Skeletal muscle satellite cell (primary cell): ENCODE data around the gene AMPD1.
A peak's percentile ranks its signal among the peaks of the same experiment; 100 is the strongest.

ENCODE experiments used
- H3K27me3 ChIP-seq: 2 replicates; pipeline ENCODE4 v1.7.0; 2013; ENCODE audit warnings: low read length; ENCODE audit not compliant: control insufficient read depth, insufficient read depth
- H3K36me3 ChIP-seq: 2 replicates; pipeline ENCODE4 v1.7.0; 2013; ENCODE audit warnings: mild to moderate bottlenecking, control low read depth, low read length; ENCODE audit not compliant: insufficient read depth
- H3K4me1 ChIP-seq: 2 replicates; pipeline ENCODE4 v1.7.0; 2013; ENCODE audit warnings: low read length; ENCODE audit not compliant: control insufficient read depth, insufficient read depth
- H3K4me2 ChIP-seq: 2 replicates; pipeline ENCODE4 v1.7.0; 2013; ENCODE audit warnings: mild to moderate bottlenecking, low read length
- H3K4me3 ChIP-seq: 2 replicates; pipeline ENCODE4 v1.7.0; 2013; ENCODE audit warnings: low read length
- H3K9ac ChIP-seq: 2 replicates; pipeline ENCODE4 v1.7.0; 2013; ENCODE audit warnings: mild to moderate bottlenecking, low read depth, low read length, moderate library complexity
- H3K9me3 ChIP-seq: replicated peaks from 2 replicates; pipeline ENCODE4 v1.7.0; 2013; ENCODE audit warnings: mild to moderate bottlenecking, control low read depth, low read length

AMPD1 gene

GRCh38 chr1:114670083-114671010 is 25.0 kb downstream of the AMPD1 start:
- Histone ChIP-seq H3K9me3 (no peaks in the 10 kb centered on the region), H3K4me2 (peak overlapping the region; percentile 96), H3K27me3 (peaks cover 14% of the 10 kb centered on the region), H3K9ac (peak overlapping the region; percentile 88), H3K4me3 (peak overlapping the region; percentile 83), H3K36me3 (no peaks in the 10 kb centered on the region), H3K4me1 (peaks cover 7% of the 10 kb centered on the region)

GRCh38 chr1:114669562-114670082 is 25.7 kb downstream of the AMPD1 start, which contains the start of gene DENND2C:
DENND2C (minus strand) TSS chr1:114670049; CDS start chr1:114625984, 44,065 bp downstream.
- Histone ChIP-seq H3K9ac (peak within 1 kb of the TSS; percentile 88), H3K36me3 (no peaks in the 10 kb centered on the region), H3K4me2 (peak within 1 kb of the TSS; percentile 96), H3K4me3 (peak within 1 kb of the TSS; percentile 83), H3K9me3 (no peaks in the 10 kb centered on the region), H3K27me3 (peaks cover 8% of the 10 kb centered on the region), H3K4me1 (peaks cover 7% of the 10 kb centered on the region)

- peak overlapping the region; percentile 88 for H3K9ac ChIP-seq
- no peaks in the 10 kb centered on the region for H3K36me3 ChIP-seq
- peak overlapping the region; percentile 96 for H3K4me2 ChIP-seq
These were observed 26.4 kb downstream of the AMPD1 start for GRCh38 chr1:114668784-114669561.

GRCh38 chr1:114668373-114668772 is 27.0 kb downstream of the AMPD1 start:
- H3K9ac ChIP-seq: no peak overlapping the region
- peaks cover 2% of the 10 kb centered on the region for H3K27me3 ChIP-seq
- H3K4me3 ChIP-seq: no peak overlapping the region
- no peaks in the 10 kb centered on the region for H3K9me3 ChIP-seq
- peaks cover 7% of the 10 kb centered on the region for H3K4me1 ChIP-seq
- H3K36me3 ChIP-seq: no peaks in the 10 kb centered on the region
- H3K4me2 ChIP-seq: no peak overlapping the region

More at GRCh38 chr1:114668784-114669561, 26.4 kb downstream of the AMPD1 start:
- Histone ChIP-seq H3K9me3 (no peaks in the 10 kb centered on the region), H3K4me3 (peak overlapping the region; percentile 83), H3K4me1 (peaks cover 7% of the 10 kb centered on the region), H3K27me3 (peaks cover 3% of the 10 kb centered on the region)

- Histone ChIP-seq H3K4me3 (no peak overlapping the region), H3K4me1 (peaks cover 7% of the 10 kb centered on the region), H3K36me3 (no peaks in the 10 kb centered on the region), H3K27me3 (no peaks in the 10 kb centered on the region), H3K4me2 (no peak overlapping the region), H3K9me3 (no peaks in the 10 kb centered on the region), H3K9ac (no peak overlapping the region)
These were observed 28.4 kb downstream of the AMPD1 start for GRCh38 chr1:114666954-114667353.

GRCh38 chr1:114660238-114660637 is 35.1 kb downstream of the AMPD1 start:
- Histone ChIP-seq H3K27me3 (no peaks in the 10 kb centered on the region), H3K9me3 (no peaks in the 10 kb centered on the region), H3K36me3 (no peaks in the 10 kb centered on the region), H3K4me2 (no peak overlapping the region), H3K4me1 (no peaks in the 10 kb centered on the region), H3K4me3 (no peak overlapping the region), H3K9ac (no peak overlapping the region)

- Histone ChIP-seq H3K4me3 (no peak overlapping the region), H3K27me3 (no peaks in the 10 kb centered on the region), H3K9me3 (no peaks in the 10 kb centered on the region), H3K9ac (no peak overlapping the region), H3K4me2 (no peak overlapping the region), H3K4me1 (no peaks in the 10 kb centered on the region), H3K36me3 (no peaks in the 10 kb centered on the region)
These were observed 43.5 kb downstream of the AMPD1 start for GRCh38 chr1:114651893-114652292.

- Histone ChIP-seq H3K36me3 (no peaks in the 10 kb centered on the region), H3K4me2 (no peak overlapping the region), H3K9me3 (no peaks in the 10 kb centered on the region), H3K27me3 (no peaks in the 10 kb centered on the region), H3K4me1 (no peaks in the 10 kb centered on the region), H3K9ac (no peak overlapping the region), H3K4me3 (no peak overlapping the region)
These were observed 46.8 kb downstream of the AMPD1 start for GRCh38 chr1:114648503-114648902.

GRCh38 chr1:114641377-114641776 is 54.0 kb downstream of the AMPD1 start:
- no peaks in the 10 kb centered on the region for H3K36me3 ChIP-seq
- H3K9me3 ChIP-seq: no peaks in the 10 kb centered on the region
- no peaks in the 10 kb centered on the region for H3K27me3 ChIP-seq
- no peak overlapping the region for H3K4me3 ChIP-seq
- no peaks in the 10 kb centered on the region for H3K4me1 ChIP-seq
- no peak overlapping the region for H3K9ac ChIP-seq
- no peak overlapping the region for H3K4me2 ChIP-seq

- Histone ChIP-seq H3K4me1 (no peaks in the 10 kb centered on the region), H3K9me3 (no peaks in the 10 kb centered on the region), H3K9ac (no peak overlapping the region), H3K27me3 (no peaks in the 10 kb centered on the region), H3K36me3 (no peaks in the 10 kb centered on the region), H3K4me2 (no peak overlapping the region), H3K4me3 (no peak overlapping the region)
These were observed 56.4 kb downstream of the AMPD1 start for GRCh38 chr1:114638910-114639309.

GRCh38 chr1:114632427-114632826 is 62.9 kb downstream of the AMPD1 start:
- H3K4me2 ChIP-seq: no peak overlapping the region
- H3K4me1 ChIP-seq: no peaks in the 10 kb centered on the region
- no peak overlapping the region for H3K9ac ChIP-seq
- H3K4me3 ChIP-seq: no peak overlapping the region
- H3K27me3 ChIP-seq: no peaks in the 10 kb centered on the region
- no peaks in the 10 kb centered on the region for H3K9me3 ChIP-seq
- H3K36me3 ChIP-seq: no peaks in the 10 kb centered on the region
